Osteoblast (primary cell): Measurements from ENCODE around the gene VEGFC. TPM values are rescaled to one million over a fixed set of nuclear protein-coding genes. Genes with fewer than 3 reads are reported as not detected.

ENCODE experiments used
- DNase-seq: peaks from one replicate; pipeline ENCODE4 v3.0.0; 2011; ENCODE audit warnings: low spot score, mixed read lengths; ENCODE audit not compliant: insufficient read length; ENCODE audit errors: missing footprints
- H2AFZ ChIP-seq: 2 replicates; pipeline ENCODE4 v1.6.0; 2011; ENCODE audit warnings: mild to moderate bottlenecking, low read length
- H3K27ac ChIP-seq: 2 replicates; pipeline ENCODE4 v1.5.1; 2011; ENCODE audit warnings: mild to moderate bottlenecking, low read depth, low read length, moderate library complexity
- H3K27me3 ChIP-seq: 2 replicates; pipeline ENCODE4 v1.6.0; 2012; ENCODE audit warnings: mild to moderate bottlenecking, control low read depth, inconsistent platforms, low read length, moderate library complexity; ENCODE audit not compliant: insufficient read depth
- H3K36me3 ChIP-seq: 2 replicates; pipeline ENCODE4 v1.5.1; 2011; ENCODE audit warnings: mild to moderate bottlenecking, low read length, control low read depth, moderate library complexity; ENCODE audit not compliant: insufficient read depth
- H3K4me1 ChIP-seq: 2 replicates; pipeline ENCODE4 v1.5.1; 2011; ENCODE audit warnings: mild to moderate bottlenecking, low read length, control low read depth, moderate library complexity; ENCODE audit not compliant: insufficient read depth
- H3K4me2 ChIP-seq: 2 replicates; pipeline ENCODE4 v1.6.0; 2011; ENCODE audit warnings: mild to moderate bottlenecking, low read length; ENCODE audit not compliant: insufficient read depth
- H3K4me3 ChIP-seq: fragments of 200-600 bp; sonication (generic); 3 replicates; pipeline ENCODE4 v1.5.1; 2012; ENCODE audit warnings: mild to moderate bottlenecking, low read length, inconsistent platforms; ENCODE audit not compliant: insufficient read depth
- H3K79me2 ChIP-seq: 2 replicates; pipeline ENCODE4 v1.6.0; 2012; ENCODE audit warnings: mild to moderate bottlenecking, low read length, control low read depth, inconsistent platforms; ENCODE audit not compliant: insufficient read depth
- H3K9me3 ChIP-seq: 2 replicates; pipeline ENCODE4 v1.5.1; 2011; ENCODE audit warnings: low read depth, low read length, control low read depth
- H4K20me1 ChIP-seq: 2 replicates; pipeline ENCODE4 v1.6.0; 2012; ENCODE audit warnings: mild to moderate bottlenecking, low read length, control low read depth; ENCODE audit not compliant: insufficient read depth
- total RNA-seq: library from RNA; depleted of rRNA; stranded (reverse); fragments of >200 nt; gene quantifications from 2 replicates; pipeline ENCODE4 v1.2.3, GENCODE V29; 2012
- TF ChIP-seq, protein P1 (sequence below): IDR thresholded peaks from 2 replicates; pipeline ENCODE4 v1.5.1; 2011; ENCODE audit warnings: mild to moderate bottlenecking, low read depth, low read length, moderate library complexity; ENCODE audit errors: extremely low read depth

VEGFC gene
- total RNA-seq, 1 donor = 55.4 TPM

DNA sequence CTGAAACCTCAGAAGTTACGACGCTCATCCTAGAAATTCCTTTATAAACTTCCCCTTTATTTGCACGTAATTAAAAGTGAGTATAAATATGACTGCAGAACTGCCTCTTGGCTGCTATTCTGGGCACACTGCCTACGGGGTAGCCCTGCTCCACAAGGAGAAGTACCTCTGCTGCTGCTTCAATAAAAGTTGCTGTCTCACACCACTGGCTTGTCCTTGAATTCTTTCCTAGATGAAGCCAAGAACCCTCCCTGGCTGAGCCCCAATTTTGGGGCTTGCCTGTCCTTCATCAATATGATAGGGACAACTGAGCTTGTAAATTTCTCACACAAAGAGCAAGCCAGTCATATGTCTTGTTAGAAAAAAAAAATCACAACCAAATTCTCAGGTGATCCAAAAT, 115.8 kb downstream of the VEGFC start:
- Histone ChIP-seq H3K27ac (no peak overlapping the region), H3K36me3 (peaks cover 79% of the 10 kb centered on the region), H3K4me3 (no peak overlapping the region), H4K20me1 (no peaks in the 10 kb centered on the region), H3K9me3 (no peaks in the 10 kb centered on the region), H3K4me2 (no peak overlapping the region), H3K27me3 (no peaks in the 10 kb centered on the region), H3K79me2 (no peaks in the 10 kb centered on the region), H2AFZ (no peak overlapping the region), H3K4me1 (peaks cover 11% of the 10 kb centered on the region)
- TF ChIP-seq, protein P1, sequence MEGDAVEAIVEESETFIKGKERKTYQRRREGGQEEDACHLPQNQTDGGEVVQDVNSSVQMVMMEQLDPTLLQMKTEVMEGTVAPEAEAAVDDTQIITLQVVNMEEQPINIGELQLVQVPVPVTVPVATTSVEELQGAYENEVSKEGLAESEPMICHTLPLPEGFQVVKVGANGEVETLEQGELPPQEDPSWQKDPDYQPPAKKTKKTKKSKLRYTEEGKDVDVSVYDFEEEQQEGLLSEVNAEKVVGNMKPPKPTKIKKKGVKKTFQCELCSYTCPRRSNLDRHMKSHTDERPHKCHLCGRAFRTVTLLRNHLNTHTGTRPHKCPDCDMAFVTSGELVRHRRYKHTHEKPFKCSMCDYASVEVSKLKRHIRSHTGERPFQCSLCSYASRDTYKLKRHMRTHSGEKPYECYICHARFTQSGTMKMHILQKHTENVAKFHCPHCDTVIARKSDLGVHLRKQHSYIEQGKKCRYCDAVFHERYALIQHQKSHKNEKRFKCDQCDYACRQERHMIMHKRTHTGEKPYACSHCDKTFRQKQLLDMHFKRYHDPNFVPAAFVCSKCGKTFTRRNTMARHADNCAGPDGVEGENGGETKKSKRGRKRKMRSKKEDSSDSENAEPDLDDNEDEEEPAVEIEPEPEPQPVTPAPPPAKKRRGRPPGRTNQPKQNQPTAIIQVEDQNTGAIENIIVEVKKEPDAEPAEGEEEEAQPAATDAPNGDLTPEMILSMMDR = no peak
- DNase-seq = no peak

DNA sequence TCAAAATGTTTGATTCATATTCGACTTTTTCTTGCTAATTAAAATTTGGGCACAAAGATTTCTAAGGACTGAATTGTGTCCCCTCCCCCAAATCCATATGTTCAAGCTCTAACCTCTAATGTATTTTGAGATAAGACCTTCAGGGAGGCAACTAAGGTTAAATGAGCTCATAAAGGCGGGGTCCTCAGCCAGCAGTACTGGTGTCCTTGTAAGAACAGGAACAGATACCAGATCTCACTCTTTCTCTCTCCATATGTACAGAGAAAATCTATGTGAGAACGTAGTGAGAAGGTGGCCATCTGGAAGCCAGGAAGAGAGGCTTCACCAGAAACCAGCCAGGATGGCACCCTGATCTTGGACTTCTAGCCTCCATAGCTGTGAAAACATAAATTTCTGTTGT, 116.9 kb downstream of the VEGFC start:
- DNase-seq = no peak
- Histone ChIP-seq H3K27me3 (no peaks in the 10 kb centered on the region), H3K9me3 (no peaks in the 10 kb centered on the region), H3K4me1 (peaks cover 7% of the 10 kb centered on the region), H2AFZ (no peak overlapping the region), H3K27ac (no peak overlapping the region), H3K36me3 (peaks cover 78% of the 10 kb centered on the region), H3K4me2 (no peak overlapping the region), H4K20me1 (no peaks in the 10 kb centered on the region), H3K79me2 (no peaks in the 10 kb centered on the region), H3K4me3 (no peak overlapping the region)
- TF ChIP-seq, protein P1 = no peak

DNA sequence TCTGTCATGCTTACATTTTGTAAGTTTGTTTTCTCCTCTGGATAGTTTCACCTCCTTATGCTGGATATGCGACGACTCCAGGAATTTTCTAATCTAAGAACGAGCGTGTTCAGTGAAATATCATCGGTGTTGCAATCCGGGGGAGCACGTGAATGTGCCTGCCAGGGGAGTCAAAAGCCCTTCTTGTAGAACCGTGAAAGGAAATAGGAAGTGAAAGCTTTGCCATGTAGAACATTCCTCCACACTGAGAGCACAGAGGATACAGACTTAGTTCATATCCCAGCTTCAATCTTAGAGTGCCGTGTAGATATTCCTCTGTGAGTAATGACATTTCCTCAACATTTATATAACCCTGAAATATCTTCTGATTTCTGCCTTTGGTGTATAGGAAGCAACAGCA, 121.2 kb downstream of the VEGFC start:
- Histone ChIP-seq H3K79me2 (no peaks in the 10 kb centered on the region), H3K36me3 (peaks cover 66% of the 10 kb centered on the region), H3K27me3 (no peaks in the 10 kb centered on the region), H4K20me1 (no peaks in the 10 kb centered on the region), H3K4me2 (no peak overlapping the region), H3K4me3 (no peak overlapping the region), H3K4me1 (no peaks in the 10 kb centered on the region), H2AFZ (no peak overlapping the region), H3K27ac (no peak overlapping the region), H3K9me3 (no peaks in the 10 kb centered on the region)
- no peak for DNase-seq
- TF ChIP-seq, protein P1 = no peak

DNA sequence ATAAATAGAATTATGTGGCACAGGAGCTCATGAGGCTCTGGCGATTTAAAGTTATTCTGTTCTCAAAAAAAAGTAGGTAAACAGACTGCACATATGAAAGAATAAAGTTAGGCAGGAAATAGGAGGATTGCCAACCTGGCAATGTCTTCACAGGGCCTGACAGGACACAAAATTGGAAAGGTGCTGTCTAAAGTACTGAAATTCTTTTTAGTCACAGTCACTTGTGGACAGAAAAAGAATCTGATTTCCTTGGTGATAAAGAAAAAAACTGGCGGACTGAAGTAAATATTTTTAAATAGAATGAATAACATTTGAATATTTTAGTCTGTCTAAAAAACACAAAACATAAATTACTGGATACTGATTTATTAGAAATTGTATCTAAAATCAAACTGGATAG, 124.4 kb downstream of the VEGFC start:
- Histone ChIP-seq H3K27me3 (no peaks in the 10 kb centered on the region), H3K4me2 (no peak overlapping the region), H3K36me3 (peaks cover 61% of the 10 kb centered on the region), H4K20me1 (no peaks in the 10 kb centered on the region), H3K9me3 (no peaks in the 10 kb centered on the region), H2AFZ (no peak overlapping the region), H3K4me3 (no peak overlapping the region), H3K4me1 (no peaks in the 10 kb centered on the region), H3K27ac (no peak overlapping the region), H3K79me2 (no peaks in the 10 kb centered on the region)
- no peak for DNase-seq
- TF ChIP-seq, protein P1 = no peak
